Measurements from ENCODE around the gene IL17RE.

- TF ChIP-seq POLR2A (IDR thresholded peaks at IDR 0.05): no peak
- TF ChIP-seq CTCF (IDR thresholded peaks at IDR 0.05): peak in 1 of 4 experiments; percentile 2
- no peak for TF ChIP-seq EP300 (IDR thresholded peaks at IDR 0.05)
Observed at GRCh38 chr3:9864200-9864927, 38.3 kb upstream of the IL17RE start.
